HL-60 (cell line): Measurements from ENCODE around the gene DERL3.

Source experiments
- DNase-seq, 2 experiments: peaks; one replicate each; pipeline ENCODE4 v3.0.0-alpha.2; 2010 to 2020; ENCODE audit warnings: low read depth in 1 of 2, low spot score in 1 of 2
- H3K27ac ChIP-seq: fragments of 250-450 bp; sonication (Bioruptor Pico); replicated peaks from 2 replicates; pipeline ENCODE4 v1.5.1; 2020; ENCODE audit warnings: mild to moderate bottlenecking, moderate library complexity
- H3K27me3 ChIP-seq: fragments of 250-450 bp; sonication (Bioruptor Pico); 2 replicates; pipeline ENCODE4 v1.5.1; 2021; ENCODE audit warnings: mild to moderate bottlenecking, moderate library complexity; ENCODE audit not compliant: insufficient read depth, poor library complexity, severe bottlenecking
- H3K4me3 ChIP-seq: replicated peaks from 2 replicates; pipeline ENCODE4 v1.5.1; 2011; ENCODE audit warnings: mild to moderate bottlenecking, control low read depth, low read length; ENCODE audit not compliant: insufficient read depth
- GABPA ChIP-seq: IDR thresholded peaks from 2 replicates; pipeline ENCODE4 v1.6.1; 2012; ENCODE audit warnings: low read depth
- POLR2AphosphoS5 ChIP-seq: IDR thresholded peaks from 2 replicates; pipeline ENCODE4 v1.6.1; 2012; ENCODE audit warnings: low read depth
- REST ChIP-seq: IDR thresholded peaks from 2 replicates; pipeline ENCODE4 v1.6.1; 2012; ENCODE audit warnings: low read depth; ENCODE audit not compliant: insufficient replicate concordance
- SPI1 ChIP-seq: IDR thresholded peaks from 2 replicates; pipeline ENCODE4 v1.6.1; 2012; ENCODE audit warnings: low read depth, mild to moderate bottlenecking, borderline replicate concordance
- TF ChIP-seq, protein P1 (sequence below): IDR thresholded peaks from one replicate; pipeline ENCODE4 v1.5.1; 2011; ENCODE audit warnings: low read length, control low read depth, inconsistent platforms; ENCODE audit not compliant: insufficient read depth

Gene DERL3

GRCh38 chr22:23846081-23846469 lies 7.3 kb upstream of the DERL3 start:
- no peak overlapping the region for H3K4me3 ChIP-seq
- H3K27ac ChIP-seq = no peak overlapping the region

DNA sequence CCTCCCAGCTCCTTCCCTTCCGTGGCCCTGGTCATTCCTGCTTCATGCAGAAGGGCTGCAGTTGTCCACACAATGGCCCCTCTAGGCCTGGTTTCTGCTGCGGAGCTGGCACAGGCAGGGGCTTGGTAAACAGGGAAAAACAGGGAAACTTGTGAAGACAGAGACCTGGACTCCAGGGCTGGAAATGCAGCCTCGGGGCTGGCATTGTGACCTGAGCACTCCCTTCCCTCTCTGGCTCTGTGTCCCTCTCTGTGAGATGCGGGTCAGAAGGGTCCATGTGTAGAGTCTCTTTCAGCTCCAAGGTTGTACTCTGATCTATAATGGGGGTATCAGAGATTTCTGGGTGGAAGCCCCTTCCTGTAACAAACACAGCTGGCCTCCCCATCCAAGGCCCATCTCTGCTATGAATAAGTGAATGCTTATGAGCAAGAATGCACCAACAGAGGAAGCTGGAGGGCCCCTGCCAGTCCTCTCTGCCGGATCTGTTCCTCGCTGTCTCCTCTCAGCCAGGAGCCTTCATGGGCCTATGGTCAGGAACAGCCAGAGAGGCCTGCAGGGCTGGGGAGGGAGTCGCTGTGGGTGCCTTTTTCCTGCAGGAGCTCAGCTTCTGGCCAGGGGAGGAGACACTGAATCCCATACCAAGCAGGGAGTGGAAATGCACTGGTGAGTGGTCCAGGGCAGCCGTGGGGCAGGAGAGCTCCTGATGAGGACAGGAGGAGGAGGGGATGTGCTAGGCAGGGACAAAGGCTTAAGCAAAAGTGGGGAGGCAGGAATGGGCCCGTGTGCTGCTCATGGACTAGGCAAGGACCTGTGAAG lies 6.7 kb upstream of the DERL3 start:
- no peaks in the 10 kb centered on the region for H3K27me3 ChIP-seq
- TF ChIP-seq POLR2AphosphoS5 (no peak), REST (no peak), SPI1 (no peak), GABPA (no peak)
- TF ChIP-seq, protein P1, sequence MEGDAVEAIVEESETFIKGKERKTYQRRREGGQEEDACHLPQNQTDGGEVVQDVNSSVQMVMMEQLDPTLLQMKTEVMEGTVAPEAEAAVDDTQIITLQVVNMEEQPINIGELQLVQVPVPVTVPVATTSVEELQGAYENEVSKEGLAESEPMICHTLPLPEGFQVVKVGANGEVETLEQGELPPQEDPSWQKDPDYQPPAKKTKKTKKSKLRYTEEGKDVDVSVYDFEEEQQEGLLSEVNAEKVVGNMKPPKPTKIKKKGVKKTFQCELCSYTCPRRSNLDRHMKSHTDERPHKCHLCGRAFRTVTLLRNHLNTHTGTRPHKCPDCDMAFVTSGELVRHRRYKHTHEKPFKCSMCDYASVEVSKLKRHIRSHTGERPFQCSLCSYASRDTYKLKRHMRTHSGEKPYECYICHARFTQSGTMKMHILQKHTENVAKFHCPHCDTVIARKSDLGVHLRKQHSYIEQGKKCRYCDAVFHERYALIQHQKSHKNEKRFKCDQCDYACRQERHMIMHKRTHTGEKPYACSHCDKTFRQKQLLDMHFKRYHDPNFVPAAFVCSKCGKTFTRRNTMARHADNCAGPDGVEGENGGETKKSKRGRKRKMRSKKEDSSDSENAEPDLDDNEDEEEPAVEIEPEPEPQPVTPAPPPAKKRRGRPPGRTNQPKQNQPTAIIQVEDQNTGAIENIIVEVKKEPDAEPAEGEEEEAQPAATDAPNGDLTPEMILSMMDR = no peak
- no peak for DNase-seq
- no peak overlapping the region for H3K27ac ChIP-seq
- no peak overlapping the region for H3K4me3 ChIP-seq

More at GRCh38 chr22:23846081-23846469, 7.3 kb upstream of the DERL3 start:
- TF ChIP-seq SPI1 (no peak), GABPA (no peak), REST (no peak), POLR2AphosphoS5 (no peak)
- TF ChIP-seq, protein P1 = no peak
- no peaks in the 10 kb centered on the region for H3K27me3 ChIP-seq
- DNase-seq = no peak

GRCh38 chr22:23844739-23845202 lies 6.0 kb upstream of the DERL3 start:
- TF ChIP-seq POLR2AphosphoS5 = no peak
- TF ChIP-seq REST = no peak
- TF ChIP-seq, protein P1 = no peak
- TF ChIP-seq SPI1 = no peak
- no peak for TF ChIP-seq GABPA
- Histone ChIP-seq H3K27ac (no peak overlapping the region), H3K27me3 (no peaks in the 10 kb centered on the region), H3K4me3 (no peak overlapping the region)
- no peak for DNase-seq
